SK-N-SH treated with all-trans-retinoic acid at 6 μM for 48 hours (cell line): Measurements from ENCODE around the gene SWSAP1.

Source experiments
- ATAC-seq: fragments of 200-7000 bp; cut with Tn5 transposase; 3 replicates; pipeline ENCODE4 v1.9.1; 2020; ENCODE audit warnings: mild to moderate bottlenecking, moderate library complexity
- BACH2 ChIP-seq: fragments of 250-450 bp; sonication (Bioruptor Pico); IDR thresholded peaks from 2 replicates; pipeline ENCODE4 v1.9.0; 2021; ENCODE audit warnings: mild to moderate bottlenecking, borderline replicate concordance
- CREB5 ChIP-seq: fragments of 250-450 bp; sonication (Bioruptor Pico); IDR thresholded peaks from 2 replicates; pipeline ENCODE4 v1.5.1; 2020; ENCODE audit warnings: low read depth, mild to moderate bottlenecking, moderate library complexity
- CSDC2 ChIP-seq: fragments of 250-450 bp; sonication (Bioruptor Pico); IDR thresholded peaks from 2 replicates; pipeline ENCODE4 v1.5.0; 2020; ENCODE audit warnings: mild to moderate bottlenecking, moderate library complexity
- CSRNP3 ChIP-seq: fragments of 250-450 bp; sonication (Bioruptor Pico); IDR thresholded peaks from 2 replicates; pipeline ENCODE4 v1.5.1; 2021; ENCODE audit warnings: mild to moderate bottlenecking, moderate library complexity
- ESRRG ChIP-seq: fragments of 250-450 bp; sonication (Bioruptor Pico); IDR thresholded peaks from 2 replicates; pipeline ENCODE4 v1.6.1; 2021; ENCODE audit warnings: mild to moderate bottlenecking
- GLIS3 ChIP-seq: fragments of 250-450 bp; sonication (Bioruptor Pico); IDR thresholded peaks from 2 replicates; pipeline ENCODE4 v1.5.0; 2020; ENCODE audit warnings: mild to moderate bottlenecking, moderate library complexity
- ISL1 ChIP-seq: fragments of 250-450 bp; sonication (Bioruptor Pico); IDR thresholded peaks from 2 replicates; pipeline ENCODE4 v2.1.2; 2022; ENCODE audit warnings: mild to moderate bottlenecking, moderate library complexity
- OSR1 ChIP-seq: fragments of 250-450 bp; sonication (Bioruptor Pico); IDR thresholded peaks from 2 replicates; pipeline ENCODE4 v1.8.0; 2022; ENCODE audit warnings: moderate library complexity, mild to moderate bottlenecking, inconsistent platforms
- PATZ1 ChIP-seq: fragments of 250-450 bp; sonication (Bioruptor Pico); IDR thresholded peaks from 2 replicates; pipeline ENCODE4 v1.8.0; 2020; ENCODE audit warnings: mild to moderate bottlenecking, moderate library complexity, borderline replicate concordance
- POU6F1 ChIP-seq: fragments of 250-450 bp; sonication (Bioruptor Pico); IDR thresholded peaks from 2 replicates; pipeline ENCODE4 v1.8.0; 2021; ENCODE audit warnings: low read depth, mild to moderate bottlenecking, moderate library complexity, borderline replicate concordance
- PPARA ChIP-seq: fragments of 250-450 bp; sonication (Bioruptor Pico); IDR thresholded peaks from 2 replicates; pipeline ENCODE4 v1.5.0; 2020; ENCODE audit warnings: mild to moderate bottlenecking, borderline replicate concordance
- SNAI2 ChIP-seq: fragments of 250-450 bp; sonication (Bioruptor Pico); IDR thresholded peaks from 2 replicates; pipeline ENCODE4 v1.5.0; 2020; ENCODE audit warnings: mild to moderate bottlenecking, moderate library complexity
- TCF4 ChIP-seq: fragments of 250-450 bp; sonication (Bioruptor Pico); IDR thresholded peaks from 2 replicates; pipeline ENCODE4 v1.8.0; 2021; ENCODE audit warnings: mild to moderate bottlenecking, moderate library complexity, borderline replicate concordance
- TOX ChIP-seq: fragments of 250-450 bp; sonication (Bioruptor Pico); IDR thresholded peaks from 2 replicates; pipeline ENCODE4 v1.8.0; 2021; ENCODE audit warnings: mild to moderate bottlenecking, moderate library complexity, borderline replicate concordance
- ZC3H10 ChIP-seq: fragments of 250-450 bp; sonication (Bioruptor Pico); IDR thresholded peaks from 2 replicates; pipeline ENCODE4 v1.5.1; 2021; ENCODE audit warnings: mild to moderate bottlenecking, moderate library complexity
- ZFP3 ChIP-seq: fragments of 250-450 bp; sonication (Bioruptor Pico); IDR thresholded peaks from 2 replicates; pipeline ENCODE4 v1.5.0; 2020; ENCODE audit warnings: mild to moderate bottlenecking, moderate library complexity
- ZFP30 ChIP-seq: fragments of 450-650 bp; formaldehyde crosslinking; IDR thresholded peaks from 2 replicates; pipeline ENCODE4 v1.5.0; 2022; ENCODE audit warnings: mild to moderate bottlenecking, moderate library complexity
- ZNF565 ChIP-seq: fragments of 450-650 bp; formaldehyde crosslinking; conservative IDR thresholded peaks from 2 replicates; pipeline ENCODE4 v1.5.0; 2020; ENCODE audit warnings: low read depth, mild to moderate bottlenecking, moderate library complexity
- ZNF70 ChIP-seq: fragments of 450-650 bp; formaldehyde crosslinking; IDR thresholded peaks from 2 replicates; pipeline ENCODE4 v1.5.0; 2020; ENCODE audit warnings: mild to moderate bottlenecking, moderate library complexity
- ZNF8 ChIP-seq: fragments of 450-650 bp; formaldehyde crosslinking; IDR thresholded peaks from 2 replicates; pipeline ENCODE4 v1.5.0; 2020; ENCODE audit warnings: mild to moderate bottlenecking, moderate library complexity
- TF ChIP-seq, protein P1 (sequence below): fragments of 250-450 bp; sonication (Bioruptor Pico); IDR thresholded peaks from 2 replicates; pipeline ENCODE4 v1.5.0; 2020; ENCODE audit warnings: mild to moderate bottlenecking, moderate library complexity

The SWSAP1 gene

GRCh38 chr19:11399667-11400066 lies 25.2 kb downstream of the SWSAP1 start:
- no peak for ATAC-seq
- TF ChIP-seq CREB5 (CRISPR knock-in tag) (no peak), ESRRG (CRISPR knock-in tag) (no peak), CSDC2 (no peak), OSR1 (CRISPR knock-in tag) (no peak)
- TF ChIP-seq, all 23 proteins: peak for 0

DNA sequence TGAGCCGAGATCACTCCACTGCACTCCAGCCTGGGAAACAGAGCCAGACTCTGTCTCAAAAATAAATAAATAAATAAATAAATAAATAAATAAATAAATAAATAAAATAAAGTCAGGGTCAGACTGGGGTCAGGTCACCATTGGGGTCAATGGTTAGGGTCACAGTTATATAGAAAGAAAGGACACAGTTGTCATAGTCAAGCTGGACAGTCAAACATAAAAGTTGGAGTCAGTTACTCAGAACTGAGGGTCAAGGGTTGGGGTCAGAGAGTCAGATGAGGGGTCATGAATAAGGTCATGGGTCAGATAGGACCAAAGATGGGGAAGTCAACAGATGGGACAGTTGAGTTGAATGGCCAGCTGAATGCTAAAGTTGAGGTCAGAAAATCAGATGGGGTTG lies 26.3 kb downstream of the SWSAP1 start:
- no peak for ATAC-seq
- TF ChIP-seq GLIS3 (no peak), ZC3H10 (CRISPR knock-in tag) (no peak), OSR1 (CRISPR knock-in tag) (no peak), TCF4 (CRISPR knock-in tag) (no peak), POU6F1 (no peak)

DNA sequence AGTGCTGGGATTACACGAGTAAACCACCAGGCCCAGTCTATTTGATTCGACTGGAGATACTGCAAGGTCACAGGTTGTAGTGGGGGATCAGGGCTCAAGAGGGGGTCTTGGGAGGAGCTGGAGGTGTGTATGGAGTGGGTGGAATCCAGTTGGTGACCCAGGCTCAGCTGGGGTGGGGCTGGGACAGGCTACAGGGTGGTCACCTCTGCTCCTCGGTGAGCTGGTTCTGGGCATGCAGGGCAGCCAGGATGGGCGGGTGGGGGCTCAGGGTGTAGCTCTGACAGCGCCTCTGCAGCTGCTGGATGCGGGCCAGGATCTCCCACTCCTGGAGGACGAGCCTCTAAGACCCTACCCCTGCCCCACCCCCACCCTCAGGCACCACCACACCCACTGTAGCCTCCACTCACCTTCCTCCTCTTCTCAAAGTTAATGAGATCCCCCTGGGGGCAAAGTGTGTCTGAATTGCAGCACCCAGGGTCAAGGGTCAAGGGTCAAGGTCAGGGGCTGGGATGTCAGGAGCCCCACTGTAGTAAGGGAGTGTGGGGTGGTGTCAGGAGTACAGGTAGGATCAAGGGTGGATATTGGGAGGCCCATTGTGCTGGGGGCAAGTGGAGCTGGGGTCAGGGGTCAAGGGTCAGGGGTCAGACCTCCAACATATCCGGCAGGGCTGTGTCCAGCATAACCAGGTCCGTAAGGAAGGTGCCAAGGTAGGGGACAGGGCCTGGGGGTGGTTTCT lies 27.5 kb downstream of the SWSAP1 start:
- no peak for ATAC-seq
- TF ChIP-seq ZFP3 (CRISPR knock-in tag) = no peak
- no peak for TF ChIP-seq ZNF8 (CRISPR knock-in tag)
- no peak for TF ChIP-seq ZFP30 (CRISPR knock-in tag)
- TF ChIP-seq PPARA (CRISPR knock-in tag) = no peak
- TF ChIP-seq OSR1 (CRISPR knock-in tag) = no peak
- TF ChIP-seq, protein P1, sequence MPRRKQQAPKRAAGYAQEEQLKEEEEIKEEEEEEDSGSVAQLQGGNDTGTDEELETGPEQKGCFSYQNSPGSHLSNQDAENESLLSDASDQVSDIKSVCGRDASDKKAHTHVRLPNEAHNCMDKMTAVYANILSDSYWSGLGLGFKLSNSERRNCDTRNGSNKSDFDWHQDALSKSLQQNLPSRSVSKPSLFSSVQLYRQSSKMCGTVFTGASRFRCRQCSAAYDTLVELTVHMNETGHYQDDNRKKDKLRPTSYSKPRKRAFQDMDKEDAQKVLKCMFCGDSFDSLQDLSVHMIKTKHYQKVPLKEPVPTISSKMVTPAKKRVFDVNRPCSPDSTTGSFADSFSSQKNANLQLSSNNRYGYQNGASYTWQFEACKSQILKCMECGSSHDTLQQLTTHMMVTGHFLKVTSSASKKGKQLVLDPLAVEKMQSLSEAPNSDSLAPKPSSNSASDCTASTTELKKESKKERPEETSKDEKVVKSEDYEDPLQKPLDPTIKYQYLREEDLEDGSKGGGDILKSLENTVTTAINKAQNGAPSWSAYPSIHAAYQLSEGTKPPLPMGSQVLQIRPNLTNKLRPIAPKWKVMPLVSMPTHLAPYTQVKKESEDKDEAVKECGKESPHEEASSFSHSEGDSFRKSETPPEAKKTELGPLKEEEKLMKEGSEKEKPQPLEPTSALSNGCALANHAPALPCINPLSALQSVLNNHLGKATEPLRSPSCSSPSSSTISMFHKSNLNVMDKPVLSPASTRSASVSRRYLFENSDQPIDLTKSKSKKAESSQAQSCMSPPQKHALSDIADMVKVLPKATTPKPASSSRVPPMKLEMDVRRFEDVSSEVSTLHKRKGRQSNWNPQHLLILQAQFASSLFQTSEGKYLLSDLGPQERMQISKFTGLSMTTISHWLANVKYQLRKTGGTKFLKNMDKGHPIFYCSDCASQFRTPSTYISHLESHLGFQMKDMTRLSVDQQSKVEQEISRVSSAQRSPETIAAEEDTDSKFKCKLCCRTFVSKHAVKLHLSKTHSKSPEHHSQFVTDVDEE (CRISPR knock-in tag) = no peak
- no peak for TF ChIP-seq CREB5 (CRISPR knock-in tag)
- TF ChIP-seq ESRRG (CRISPR knock-in tag) = no peak
- no peak for TF ChIP-seq ISL1 (CRISPR knock-in tag)
- TF ChIP-seq CSRNP3 (CRISPR knock-in tag) = no peak
- no peak for TF ChIP-seq BACH2 (CRISPR knock-in tag)
- no peak for TF ChIP-seq ZNF70 (CRISPR knock-in tag)
- TF ChIP-seq POU6F1 = no peak
- no peak for TF ChIP-seq TOX (CRISPR knock-in tag)
- no peak for TF ChIP-seq GLIS3
- TF ChIP-seq ZC3H10 (CRISPR knock-in tag) = no peak
- TF ChIP-seq CSDC2 = no peak
- TF ChIP-seq ZNF565 (CRISPR knock-in tag) = no peak
- TF ChIP-seq PATZ1 = no peak
- TF ChIP-seq SNAI2 (CRISPR knock-in tag) = no peak
